ENCODE measurements around the gene EPPIN. TPM values are rescaled to one million over a fixed set of nuclear protein-coding genes. Genes with fewer than 3 reads are reported as not detected.

EPPIN gene
- total RNA-seq, 1 experiment from 2014 or later, result not detected

- Histone ChIP-seq H3K4me3 (ENCODE audit: low read depth in 2 of 2, low read length in 2 of 2) (no peak overlapping the region), H3K36me3 (ENCODE audit: control insufficient read depth, insufficient read depth, low read length) (no peaks in the 10 kb centered on the region), H3K27me3 (ENCODE audit: control insufficient read depth, insufficient read depth, low read length) (peaks cover 8% of the 10 kb centered on the region), H3K27ac (ENCODE audit: low read length) (no peak overlapping the region), H3K4me1 (ENCODE audit: control insufficient read depth, insufficient read depth, low read length) (no peaks in the 10 kb centered on the region), H3K9me3 (ENCODE audit: control insufficient read depth, insufficient read depth, low read depth, low read length) (no peaks in the 10 kb centered on the region)
- ChIA-PET CTCF (no interaction called here), POLR2A (no interaction called here)
- DNase-seq (ENCODE audit: low read depth, low spot score), result no peak
- TF ChIP-seq TCF7L2 (IDR thresholded peaks at IDR 0.05; ENCODE audit: low read depth, low read length), result no peak
- TF ChIP-seq CTCF (IDR thresholded peaks at IDR 0.05), result no peak
- no peak for TF ChIP-seq SIN3A (IDR thresholded peaks at IDR 0.05; ENCODE audit: borderline replicate concordance, insufficient read depth, low read depth, low read length)
- no peak for TF ChIP-seq POLR2AphosphoS5 (IDR thresholded peaks at IDR 0.05; ENCODE audit: low read depth, low read length)
- TF ChIP-seq, protein P1, sequence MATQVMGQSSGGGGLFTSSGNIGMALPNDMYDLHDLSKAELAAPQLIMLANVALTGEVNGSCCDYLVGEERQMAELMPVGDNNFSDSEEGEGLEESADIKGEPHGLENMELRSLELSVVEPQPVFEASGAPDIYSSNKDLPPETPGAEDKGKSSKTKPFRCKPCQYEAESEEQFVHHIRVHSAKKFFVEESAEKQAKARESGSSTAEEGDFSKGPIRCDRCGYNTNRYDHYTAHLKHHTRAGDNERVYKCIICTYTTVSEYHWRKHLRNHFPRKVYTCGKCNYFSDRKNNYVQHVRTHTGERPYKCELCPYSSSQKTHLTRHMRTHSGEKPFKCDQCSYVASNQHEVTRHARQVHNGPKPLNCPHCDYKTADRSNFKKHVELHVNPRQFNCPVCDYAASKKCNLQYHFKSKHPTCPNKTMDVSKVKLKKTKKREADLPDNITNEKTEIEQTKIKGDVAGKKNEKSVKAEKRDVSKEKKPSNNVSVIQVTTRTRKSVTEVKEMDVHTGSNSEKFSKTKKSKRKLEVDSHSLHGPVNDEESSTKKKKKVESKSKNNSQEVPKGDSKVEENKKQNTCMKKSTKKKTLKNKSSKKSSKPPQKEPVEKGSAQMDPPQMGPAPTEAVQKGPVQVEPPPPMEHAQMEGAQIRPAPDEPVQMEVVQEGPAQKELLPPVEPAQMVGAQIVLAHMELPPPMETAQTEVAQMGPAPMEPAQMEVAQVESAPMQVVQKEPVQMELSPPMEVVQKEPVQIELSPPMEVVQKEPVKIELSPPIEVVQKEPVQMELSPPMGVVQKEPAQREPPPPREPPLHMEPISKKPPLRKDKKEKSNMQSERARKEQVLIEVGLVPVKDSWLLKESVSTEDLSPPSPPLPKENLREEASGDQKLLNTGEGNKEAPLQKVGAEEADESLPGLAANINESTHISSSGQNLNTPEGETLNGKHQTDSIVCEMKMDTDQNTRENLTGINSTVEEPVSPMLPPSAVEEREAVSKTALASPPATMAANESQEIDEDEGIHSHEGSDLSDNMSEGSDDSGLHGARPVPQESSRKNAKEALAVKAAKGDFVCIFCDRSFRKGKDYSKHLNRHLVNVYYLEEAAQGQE (IDR thresholded peaks at IDR 0.05; ENCODE audit: insufficient read depth in 1 of 2, low read depth in 2 of 2, low read length in 1 of 2), result no peak
- no TSS peak for BruUV-seq (replicated peaks)
- intact Hi-C loops (cut with micrococcal nuclease; ENCODE audit: unreplicated experiment), result no loop called here
- no peak for ATAC-seq
- in situ Hi-C loops (cut with HindIII; ENCODE audit: low pct_unique_long_range_greater_than_20kb, low sequenced_read_pairs), result no loop called here
These were observed 51.7 kb downstream of the EPPIN start for GRCh38 chr20:45495501-45495941.

Other genes starting within 250 kb of the EPPIN start
- 0.18 TPM for gene RBPJL, start 240.6 kb downstream of the EPPIN start, total RNA-seq (2021; ENCODE audit: unreplicated experiment)
- 0.15 TPM for gene MATN4, start 239.1 kb downstream of the EPPIN start, total RNA-seq (2021; ENCODE audit: unreplicated experiment)
- gene SDC4, start 199.0 kb downstream of the EPPIN start, total RNA-seq (2021; ENCODE audit: unreplicated experiment), result 93.3 TPM
- gene SYS1, start 184.2 kb downstream of the EPPIN start, total RNA-seq (2021; ENCODE audit: unreplicated experiment), result 29.1 TPM
- gene TP53TG5, start 169.1 kb downstream of the EPPIN start, total RNA-seq (2021; ENCODE audit: unreplicated experiment), result not detected
- 55.4 TPM for gene DBNDD2, start 139.1 kb downstream of the EPPIN start, total RNA-seq (2021; ENCODE audit: unreplicated experiment)
- gene PIGT, start 131.3 kb downstream of the EPPIN start, total RNA-seq (2021; ENCODE audit: unreplicated experiment), result 108 TPM
- gene WFDC2, start 77.6 kb downstream of the EPPIN start, total RNA-seq (2021; ENCODE audit: unreplicated experiment), result 1.6 TPM
- gene SPINT3, start 31.8 kb downstream of the EPPIN start, total RNA-seq (2021; ENCODE audit: unreplicated experiment), result not detected
- not detected for gene WFDC6, start 7.9 kb downstream of the EPPIN start, total RNA-seq (2021; ENCODE audit: unreplicated experiment)
- gene WFDC8, start 31.9 kb upstream of the EPPIN start, total RNA-seq (2021; ENCODE audit: unreplicated experiment), result not detected
- not detected for gene WFDC10A, start 82.3 kb upstream of the EPPIN start, total RNA-seq (2021; ENCODE audit: unreplicated experiment)
- not detected for gene WFDC9, start 83.9 kb upstream of the EPPIN start, total RNA-seq (2021; ENCODE audit: unreplicated experiment)
- not detected for gene WFDC11, start 122.8 kb upstream of the EPPIN start, total RNA-seq (2021; ENCODE audit: unreplicated experiment)
- gene WFDC13, start 154.6 kb upstream of the EPPIN start, total RNA-seq (2021; ENCODE audit: unreplicated experiment), result not detected
- gene WFDC10B, start 157.6 kb upstream of the EPPIN start, total RNA-seq (2021; ENCODE audit: unreplicated experiment), result not detected
- not detected for gene SPINT4, start 174.9 kb upstream of the EPPIN start, total RNA-seq (2021; ENCODE audit: unreplicated experiment)
- 1.1 TPM for gene WFDC3, start 244.5 kb upstream of the EPPIN start, total RNA-seq (2021; ENCODE audit: unreplicated experiment)
- 48.8 TPM for gene DNTTIP1, start 244.6 kb upstream of the EPPIN start, total RNA-seq (2021; ENCODE audit: unreplicated experiment)

Data from Panc1 (cell line).